Activated naive CD4-positive, alpha-beta T cell treated with anti-CD3 and anti-CD28 coated beads, Interleukin-2, amount 10 ng/mL, durations not matched to agents 7 days and 5 days (primary cell): ENCODE measurements around the gene YES1.
"Not testable (repeated sequence)": the region's sequence is repeated elsewhere in the genome, so short reads cannot be mapped to it uniquely, and the experiment has no call there.

Experiments used
- CTCF ChIA-PET: fragments of 350-600 bp; sonication (Branson Sonifier 250); formaldehyde crosslinking; loops from one replicate; lab custom pipeline; 2021; ENCODE audit warnings: antibody characterized with exemption; lab: Charles Lee
- DNase-seq: peaks from one replicate; pipeline ENCODE4 v3.0.0-alpha.2; 2020
- H3K27ac Mint-ChIP-seq: one replicate; pipeline ENCODE4 v1.8.0; 2021; ENCODE audit warnings: mild to moderate bottlenecking, moderate library complexity, mixed read lengths
- H3K27me3 Mint-ChIP-seq: one replicate; pipeline ENCODE4 v1.8.0; 2021; ENCODE audit warnings: mild to moderate bottlenecking, mixed read lengths
- H3K36me3 Mint-ChIP-seq: one replicate; pipeline ENCODE4 v1.8.0; 2021; ENCODE audit warnings: mixed read lengths
- H3K4me1 Mint-ChIP-seq: one replicate; pipeline ENCODE4 v1.8.0; 2021; ENCODE audit warnings: mixed read lengths
- H3K4me3 Mint-ChIP-seq: one replicate; pipeline ENCODE4 v1.8.0; 2021; ENCODE audit warnings: mild to moderate bottlenecking, moderate library complexity, mixed read lengths
- H3K9me3 Mint-ChIP-seq: one replicate; pipeline ENCODE4 v1.8.0; 2021; ENCODE audit warnings: mixed read lengths

YES1 gene

DNA sequence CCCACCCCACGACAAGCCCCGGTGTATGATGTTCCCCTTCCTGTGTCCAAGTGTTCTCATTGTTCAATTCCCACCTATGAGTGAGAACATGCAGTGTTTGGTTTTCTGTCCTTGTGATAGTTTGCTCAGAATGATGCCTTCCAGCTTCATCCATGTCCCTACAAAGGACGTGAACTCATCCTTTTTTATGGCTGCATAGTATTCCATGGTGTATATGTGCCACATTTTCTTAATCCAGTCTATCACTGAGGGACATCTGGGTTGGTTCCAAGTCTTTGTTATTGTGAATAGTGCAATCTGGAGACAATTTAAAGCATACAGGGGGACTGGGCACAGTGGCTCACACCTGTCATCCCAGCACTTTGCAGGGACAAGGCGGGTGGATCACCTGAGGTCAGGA is 52.2 kb downstream of the YES1 start:
- CTCF ChIA-PET, H3K9me3 Mint-ChIP-seq, H3K4me1 Mint-ChIP-seq, DNase-seq, H3K27ac Mint-ChIP-seq, H3K27me3 Mint-ChIP-seq, H3K4me3 Mint-ChIP-seq: not testable (repeated sequence)
- H3K36me3 Mint-ChIP-seq = peaks cover 11% of the 10 kb centered on the region

DNA sequence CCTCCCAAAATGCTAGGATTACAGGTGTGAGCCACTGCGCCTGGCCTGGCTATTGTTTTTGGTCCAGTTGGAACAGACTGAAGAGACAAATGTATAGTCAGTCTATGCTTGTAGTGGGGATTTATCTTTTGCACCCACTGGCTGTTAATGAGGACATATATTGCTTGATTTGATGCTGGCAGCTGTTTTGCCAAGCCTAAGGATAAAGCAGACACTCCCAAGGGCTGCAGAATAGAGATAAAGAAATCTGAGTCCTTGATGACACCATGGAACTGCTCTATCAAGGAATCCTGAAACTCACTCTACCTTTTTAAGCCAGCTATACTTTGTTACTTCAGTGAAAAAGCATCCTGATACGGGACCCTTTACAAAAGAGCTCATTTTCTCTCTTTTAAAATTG is 56.5 kb downstream of the YES1 start:
- Mint-ChIP-seq H3K4me3 (no peak overlapping the region), H3K36me3 (peaks cover 22% of the 10 kb centered on the region), H3K27ac (no peak overlapping the region), H3K9me3 (no peaks in the 10 kb centered on the region), H3K27me3 (no peaks in the 10 kb centered on the region), H3K4me1 (no peaks in the 10 kb centered on the region)
- CTCF ChIA-PET = interaction anchor here (0.8 to 2.9 kb wide), 3 partner anchors 15 to 84 kb away, joined by 3 to 18 read pairs (median 7); no protein-coding TSS in a partner anchor
- DNase-seq = no peak

DNA sequence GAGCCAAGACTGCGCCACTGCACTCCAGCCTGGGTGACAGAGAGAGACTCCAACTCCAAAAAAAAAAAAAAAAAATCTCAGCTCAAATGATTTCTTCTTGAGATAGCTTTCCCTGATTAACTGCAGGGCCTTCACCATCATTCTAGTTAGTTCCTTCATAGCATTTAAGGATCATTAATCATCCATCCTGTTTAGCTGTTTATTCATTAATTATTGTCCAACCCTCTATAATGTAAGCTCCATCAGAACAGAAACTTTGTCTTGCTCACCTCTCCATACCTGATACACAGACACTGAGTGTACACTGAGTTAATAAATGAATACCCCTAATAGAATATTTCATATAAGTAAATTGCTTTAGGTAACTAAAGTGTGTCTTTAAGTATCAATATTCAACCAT is 57.4 kb downstream of the YES1 start:
- Mint-ChIP-seq H3K36me3 (peaks cover 22% of the 10 kb centered on the region), H3K27me3 (no peaks in the 10 kb centered on the region), H3K9me3 (no peaks in the 10 kb centered on the region), H3K4me3 (no peak overlapping the region), H3K4me1 (no peaks in the 10 kb centered on the region), H3K27ac (no peak overlapping the region)
- CTCF ChIA-PET = interaction anchor here (0.8 to 2.9 kb wide), 4 partner anchors 14 to 130 kb away, joined by 3 to 18 read pairs (median 6); no protein-coding TSS in a partner anchor
- no peak for DNase-seq

DNA sequence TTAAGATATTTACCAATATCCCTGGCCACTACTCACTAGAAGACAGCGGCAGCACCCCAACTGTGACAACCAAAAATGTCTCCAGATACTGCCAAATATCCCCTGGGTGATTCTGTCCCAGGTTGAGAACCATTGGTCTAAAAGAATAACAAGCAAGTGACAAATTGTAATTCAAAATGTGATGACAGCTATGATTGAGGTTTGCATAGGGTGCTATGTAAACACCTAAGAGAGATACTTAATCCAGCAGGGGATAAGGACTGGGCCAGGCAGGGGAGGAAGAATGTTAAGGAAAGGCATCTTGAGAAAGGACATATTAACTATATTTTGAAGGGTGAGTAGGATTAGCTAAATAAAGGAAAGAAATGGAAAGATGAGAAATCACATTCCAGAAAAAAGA is 61.6 kb downstream of the YES1 start:
- H3K27me3 Mint-ChIP-seq = no peaks in the 10 kb centered on the region
- H3K4me3 Mint-ChIP-seq = no peak overlapping the region
- H3K36me3 Mint-ChIP-seq = peaks cover 26% of the 10 kb centered on the region
- no peaks in the 10 kb centered on the region for H3K4me1 Mint-ChIP-seq
- CTCF ChIA-PET = no interaction called here
- DNase-seq = no peak
- no peaks in the 10 kb centered on the region for H3K9me3 Mint-ChIP-seq
- H3K27ac Mint-ChIP-seq = no peak overlapping the region

DNA sequence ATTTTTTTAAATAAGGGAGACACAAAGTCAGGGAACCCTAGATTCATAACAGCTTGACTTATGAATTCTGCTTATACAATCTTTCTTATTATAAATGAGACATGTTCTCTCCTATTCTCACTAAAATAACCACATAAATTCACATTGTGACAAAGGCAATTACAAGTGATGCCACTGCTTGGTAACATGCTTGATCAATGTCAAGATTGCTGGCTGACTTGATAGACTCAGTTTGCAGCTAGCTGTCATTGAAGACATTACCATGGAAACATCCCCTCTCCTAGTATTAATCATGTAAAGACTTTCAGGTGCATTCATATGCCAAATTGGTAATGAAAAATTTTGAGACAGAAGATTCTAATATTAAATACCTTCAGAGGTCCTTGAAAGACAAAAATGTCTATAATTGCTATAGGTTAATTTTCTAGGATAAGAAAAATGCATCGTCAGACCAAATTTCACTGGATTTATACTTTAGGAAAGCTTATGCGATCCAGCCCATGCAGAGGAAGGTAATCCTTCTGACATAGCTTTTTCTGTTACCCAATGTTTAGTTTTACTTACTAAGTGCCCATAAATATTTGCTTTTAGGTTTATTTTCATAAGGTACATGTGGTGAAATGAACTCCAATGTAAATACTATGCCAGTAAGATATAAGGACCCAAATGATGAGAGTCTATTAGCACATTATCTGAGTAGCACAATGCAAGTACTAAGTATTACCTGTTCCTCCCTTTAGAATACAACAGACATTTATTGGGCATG is 67.0 kb downstream of the YES1 start:
- no peaks in the 10 kb centered on the region for H3K27me3 Mint-ChIP-seq
- H3K27ac Mint-ChIP-seq = no peak overlapping the region
- CTCF ChIA-PET = interaction anchor here (6.4 to 12.7 kb wide), 2 partner anchors 87 to 96 kb away, joined by 55 to 180 read pairs; no protein-coding TSS in a partner anchor
- H3K4me1 Mint-ChIP-seq = peaks cover 5% of the 10 kb centered on the region
- no peaks in the 10 kb centered on the region for H3K9me3 Mint-ChIP-seq
- no peak for DNase-seq
- H3K4me3 Mint-ChIP-seq = no peak overlapping the region
- peaks cover 37% of the 10 kb centered on the region for H3K36me3 Mint-ChIP-seq

DNA sequence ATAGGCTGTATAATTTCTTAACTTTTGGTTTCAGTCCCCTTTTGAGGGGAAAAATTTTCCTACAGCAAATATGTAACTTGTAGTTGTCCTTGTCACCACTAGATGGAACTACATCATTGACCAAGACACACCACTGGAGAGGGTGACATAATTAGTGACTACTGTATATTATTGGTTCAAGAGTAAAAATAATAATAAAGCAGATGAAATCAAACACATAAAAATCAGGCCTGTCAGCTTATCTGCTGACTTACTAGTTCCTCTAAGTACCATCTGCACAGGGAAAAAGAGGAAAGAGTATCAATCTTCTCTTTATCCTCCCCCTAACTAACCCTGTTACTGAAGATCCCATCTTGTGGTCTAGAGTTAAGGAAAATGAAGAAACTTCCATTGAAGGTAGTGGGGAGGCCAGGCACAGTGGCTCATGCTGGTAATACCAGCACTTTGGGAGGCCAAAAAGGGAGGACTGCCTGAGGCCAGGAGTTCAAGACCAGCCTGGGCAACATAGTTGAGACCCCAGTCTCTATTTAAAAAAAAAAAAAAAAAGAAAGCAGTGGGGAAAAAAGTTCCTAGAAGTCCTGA is 70.0 kb downstream of the YES1 start:
- H3K9me3 Mint-ChIP-seq = no peaks in the 10 kb centered on the region
- peaks cover 38% of the 10 kb centered on the region for H3K36me3 Mint-ChIP-seq
- no peak overlapping the region for H3K27ac Mint-ChIP-seq
- peaks cover 5% of the 10 kb centered on the region for H3K4me1 Mint-ChIP-seq
- no peaks in the 10 kb centered on the region for H3K27me3 Mint-ChIP-seq
- CTCF ChIA-PET = interaction anchor here (0.6 to 12.7 kb wide), 6 partner anchors 9 to 474 kb away, joined by 3 to 180 read pairs (median 6); no protein-coding TSS in a partner anchor
- no peak for DNase-seq
- H3K4me3 Mint-ChIP-seq = no peak overlapping the region

DNA sequence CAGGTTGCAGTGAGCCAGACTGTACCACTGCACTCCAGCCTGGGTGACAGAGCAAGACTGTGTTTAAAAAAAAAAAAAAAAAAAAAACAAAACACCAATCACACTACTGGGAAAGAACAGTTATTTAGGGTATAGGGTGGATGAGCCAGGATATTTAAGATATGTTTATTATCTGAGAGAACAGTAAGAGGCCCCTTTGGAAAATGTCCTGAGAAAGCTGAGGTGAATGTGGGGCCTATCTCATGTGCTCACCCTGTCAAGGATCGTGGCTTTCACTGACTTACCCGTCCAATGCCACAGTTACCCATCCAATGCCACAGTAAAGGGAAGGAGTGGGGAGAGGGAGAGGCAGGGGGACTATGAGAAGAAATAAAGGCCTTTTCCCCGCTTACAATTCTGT is 79.7 kb downstream of the YES1 start:
- Mint-ChIP-seq H3K27ac (no peak overlapping the region), H3K27me3 (no peaks in the 10 kb centered on the region), H3K4me1 (peaks cover 4% of the 10 kb centered on the region), H3K9me3 (no peaks in the 10 kb centered on the region), H3K4me3 (no peak overlapping the region), H3K36me3 (peaks cover 31% of the 10 kb centered on the region)
- no peak for DNase-seq
- CTCF ChIA-PET = interaction anchor here (1.0 to 3.2 kb wide), 4 partner anchors 9 to 108 kb away, joined by 4 to 10 read pairs (median 5); no protein-coding TSS in a partner anchor

DNA sequence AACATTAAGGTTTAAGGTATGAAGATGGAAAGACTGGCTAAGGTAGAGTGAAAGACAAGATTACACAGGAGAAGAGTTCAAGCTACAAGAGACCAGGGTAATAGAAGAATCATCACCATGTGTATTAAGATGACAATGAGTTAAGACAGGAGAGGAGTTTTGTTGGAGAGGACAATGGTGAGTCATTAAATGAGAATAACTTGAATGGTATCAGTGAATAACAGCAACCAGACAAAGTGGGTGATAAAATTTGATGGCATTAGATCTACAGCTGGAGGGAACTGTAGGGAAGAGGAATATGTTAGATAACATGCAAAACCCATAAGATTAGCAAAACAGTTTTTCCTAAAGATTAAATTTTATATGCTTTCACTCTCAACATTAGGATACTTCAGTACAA is 80.9 kb downstream of the YES1 start:
- Mint-ChIP-seq H3K36me3 (peaks cover 32% of the 10 kb centered on the region), H3K27ac (peak overlapping the region; percentile 4), H3K4me3 (no peak overlapping the region), H3K9me3 (no peaks in the 10 kb centered on the region), H3K27me3 (no peaks in the 10 kb centered on the region), H3K4me1 (peaks cover 4% of the 10 kb centered on the region)
- CTCF ChIA-PET = interaction anchor here (0.8 to 3.2 kb wide), 3 partner anchors 17 to 108 kb away, joined by 3 to 10 read pairs (median 4); no protein-coding TSS in a partner anchor
- no peak for DNase-seq

DNA sequence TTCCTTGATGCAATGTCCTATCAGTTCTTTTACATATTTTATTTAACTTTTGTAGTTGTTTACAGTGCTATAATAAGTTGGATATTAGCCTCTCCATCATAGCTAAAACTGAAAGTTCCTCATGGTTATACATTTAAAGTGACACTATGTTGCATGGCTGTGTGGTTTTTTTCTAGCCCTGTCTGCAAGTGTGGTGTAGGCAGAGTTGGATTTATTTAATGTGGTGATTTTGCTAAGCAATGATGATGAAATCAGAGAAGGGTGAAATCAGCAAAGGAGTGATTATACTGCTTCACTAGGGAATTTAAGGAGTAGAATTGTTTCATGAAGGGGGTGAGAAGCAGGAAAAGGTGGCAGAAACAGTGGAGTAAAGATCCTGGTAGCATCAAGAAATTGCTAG is 81.3 kb downstream of the YES1 start:
- H3K27me3 Mint-ChIP-seq = no peaks in the 10 kb centered on the region

DNA sequence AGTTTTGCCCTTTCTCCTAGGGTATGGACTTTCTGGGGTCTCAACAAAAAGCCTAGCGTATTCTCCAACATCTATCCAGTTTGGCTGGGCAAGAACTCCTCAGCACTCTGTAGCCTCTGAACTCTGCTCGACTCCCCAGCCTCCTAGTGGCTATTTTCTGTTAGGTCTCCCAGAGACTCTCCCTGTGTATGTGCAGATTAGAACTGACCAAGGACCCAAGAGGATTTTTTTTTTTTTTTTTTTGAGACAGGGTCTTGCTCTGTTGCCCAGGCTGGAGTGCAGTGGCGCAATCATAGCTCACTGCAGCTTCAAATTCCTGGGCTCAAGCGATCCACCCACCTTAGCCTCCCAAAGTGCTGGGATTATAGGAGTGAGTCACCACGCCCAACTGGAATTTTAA is 81.9 kb downstream of the YES1 start:
- CTCF ChIA-PET, DNase-seq, H3K27me3 Mint-ChIP-seq, H3K4me3 Mint-ChIP-seq, H3K4me1 Mint-ChIP-seq, H3K27ac Mint-ChIP-seq, H3K9me3 Mint-ChIP-seq: not testable (repeated sequence)
- peaks cover 26% of the 10 kb centered on the region for H3K36me3 Mint-ChIP-seq

More for the DNA sequence above, 81.3 kb downstream of the YES1 start:
- H3K27ac Mint-ChIP-seq = no peak overlapping the region
- DNase-seq = no peak
- H3K4me3 Mint-ChIP-seq = no peak overlapping the region
- H3K36me3 Mint-ChIP-seq = peaks cover 30% of the 10 kb centered on the region
- peaks cover 4% of the 10 kb centered on the region for H3K4me1 Mint-ChIP-seq
- CTCF ChIA-PET = interaction anchor here (3.2 kb wide), 1 partner anchor 109 kb away, joined by 10 read pairs; no protein-coding TSS in a partner anchor
- H3K9me3 Mint-ChIP-seq = no peaks in the 10 kb centered on the region

DNA sequence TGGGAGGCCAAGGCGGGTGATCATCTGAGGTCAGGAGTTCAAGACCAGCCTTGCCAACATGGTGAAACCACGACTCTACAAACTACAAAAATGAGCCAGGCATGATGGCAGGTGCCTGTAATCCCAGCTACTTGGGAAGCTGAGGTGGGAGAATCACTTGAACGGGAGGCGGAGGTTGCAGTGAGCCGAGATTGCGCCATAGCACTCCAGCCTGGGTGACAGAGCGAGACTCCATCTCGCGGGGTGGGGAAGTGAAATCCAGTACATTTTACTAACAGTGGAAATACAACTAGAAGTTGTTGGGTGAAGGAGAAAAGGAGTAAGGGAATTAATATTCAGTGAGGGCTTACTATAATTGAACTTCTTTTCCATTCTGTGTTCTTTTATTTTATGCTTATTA is 86.4 kb downstream of the YES1 start:
- CTCF ChIA-PET = interaction anchor here (1.5 kb wide), 1 partner anchor 106 kb away, joined by 5 read pairs; no protein-coding TSS in a partner anchor
- Mint-ChIP-seq H3K4me1 (peaks cover 5% of the 10 kb centered on the region), H3K4me3 (no peak overlapping the region), H3K36me3 (peaks cover 27% of the 10 kb centered on the region), H3K27me3 (no peaks in the 10 kb centered on the region), H3K27ac (no peak overlapping the region), H3K9me3 (no peaks in the 10 kb centered on the region)
- DNase-seq = no peak

DNA sequence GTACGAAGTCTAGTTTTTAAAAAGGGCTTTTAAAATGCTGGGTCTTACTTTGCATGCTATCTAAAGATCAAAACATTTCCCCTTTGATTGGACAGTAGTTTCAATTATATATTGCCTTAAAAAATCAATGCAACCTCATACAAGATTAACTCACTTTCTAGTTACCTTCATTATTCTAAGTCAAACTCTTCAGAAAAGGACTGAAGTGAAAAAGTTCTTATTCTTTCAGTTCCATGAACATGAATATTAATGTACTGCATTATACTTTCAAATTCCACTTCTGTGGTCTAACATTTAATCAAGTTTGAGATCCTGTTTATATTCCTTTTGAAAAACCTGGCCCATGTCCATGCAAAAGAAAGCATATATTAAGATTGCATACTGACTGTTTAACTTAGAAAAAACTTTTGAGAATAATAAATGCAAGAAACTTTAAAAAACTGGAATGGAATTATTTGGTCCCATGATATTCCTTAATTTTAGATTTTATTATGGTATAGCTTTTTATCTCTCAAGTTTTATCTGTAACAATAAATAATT is 88.4 kb downstream of the YES1 start:
- Mint-ChIP-seq H3K4me1 (peaks cover 5% of the 10 kb centered on the region), H3K9me3 (no peaks in the 10 kb centered on the region), H3K36me3 (peaks cover 20% of the 10 kb centered on the region), H3K27ac (no peak overlapping the region), H3K4me3 (no peak overlapping the region), H3K27me3 (no peaks in the 10 kb centered on the region)
- DNase-seq = no peak
- CTCF ChIA-PET = no interaction called here

DNA sequence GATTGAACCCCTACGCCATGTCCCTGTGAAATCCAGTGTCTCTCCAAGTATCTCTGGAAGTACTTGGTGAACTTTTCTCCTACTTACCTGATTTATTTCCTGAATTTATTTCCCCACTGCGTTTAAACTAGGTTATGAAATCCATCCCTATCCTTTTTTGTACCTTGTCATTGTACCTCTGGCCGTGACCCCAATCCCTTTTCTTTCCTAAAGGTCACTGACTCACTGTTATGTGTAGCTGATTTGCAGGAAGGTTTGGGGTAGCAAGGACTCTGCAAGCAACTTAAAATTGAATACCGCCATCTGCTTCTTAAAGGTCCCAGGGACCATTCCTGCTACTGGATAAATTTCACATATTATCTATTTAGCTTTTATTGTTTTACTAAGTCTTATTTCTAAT is 95.0 kb downstream of the YES1 start:
- Mint-ChIP-seq H3K9me3 (no peaks in the 10 kb centered on the region), H3K27me3 (peaks cover 14% of the 10 kb centered on the region), H3K36me3 (peaks cover 4% of the 10 kb centered on the region), H3K4me1 (peaks cover 14% of the 10 kb centered on the region), H3K27ac (peak overlapping the region; percentile 42), H3K4me3 (no peak overlapping the region)
- DNase-seq = no peak
- CTCF ChIA-PET = interaction anchor here (7.3 kb wide), 1 partner anchor 114 kb away, joined by 71 read pairs; no protein-coding TSS in a partner anchor

DNA sequence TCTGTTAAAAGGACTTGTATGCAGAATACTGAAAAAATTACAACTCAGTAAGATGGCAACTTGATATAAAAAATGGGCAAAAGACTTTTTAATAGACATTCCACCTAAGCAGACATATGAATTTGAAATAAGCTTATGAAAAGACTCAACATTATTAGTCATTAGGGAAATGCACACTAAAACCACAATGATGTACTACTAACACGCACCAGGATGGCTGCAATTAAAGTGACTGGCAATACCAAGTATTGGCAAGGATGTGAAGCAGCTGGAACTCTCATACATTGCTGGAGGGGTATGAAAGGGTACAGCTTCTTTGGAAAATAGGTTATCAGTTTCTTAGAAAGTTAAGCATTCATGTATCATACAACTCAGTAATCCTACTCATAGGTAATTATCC is 96.4 kb downstream of the YES1 start:
- CTCF ChIA-PET = interaction anchor here (0.6 to 7.3 kb wide), 3 partner anchors 92 to 116 kb away, joined by 3 to 71 read pairs (median 4); no protein-coding TSS in a partner anchor
- no peaks in the 10 kb centered on the region for H3K9me3 Mint-ChIP-seq
- peaks cover 8% of the 10 kb centered on the region for H3K36me3 Mint-ChIP-seq
- H3K4me1 Mint-ChIP-seq = peaks cover 24% of the 10 kb centered on the region
- no peak overlapping the region for H3K27ac Mint-ChIP-seq
- peaks cover 14% of the 10 kb centered on the region for H3K27me3 Mint-ChIP-seq
- no peak for DNase-seq
- H3K4me3 Mint-ChIP-seq = no peak overlapping the region
